Fibroblast of lung (primary cell): ENCODE data around the gene FNDC3B. TPM values are rescaled to one million over a fixed set of nuclear protein-coding genes. Genes with fewer than 3 reads are reported as not detected.

Experiments used
- DNase-seq, 2 donors: peaks; one replicate each; pipeline versions ENCODE4 v3.0.0 to v3.0.0-alpha.2; 2010; ENCODE audit warnings: low read depth in 2 of 2
- H2AFZ ChIP-seq: 2 replicates; pipeline ENCODE4 v1.5.1; 2012; ENCODE audit warnings: low read length, control low read depth, inconsistent platforms
- H3K27ac ChIP-seq: 2 replicates; pipeline ENCODE4 v1.5.1; 2011; ENCODE audit warnings: low read length, control low read depth; ENCODE audit not compliant: insufficient read depth
- H3K27me3 ChIP-seq: 2 replicates; pipeline ENCODE4 v1.5.1; 2011; ENCODE audit warnings: mild to moderate bottlenecking, low read length; ENCODE audit not compliant: control insufficient read depth, insufficient read depth
- H3K36me3 ChIP-seq: 2 replicates; pipeline ENCODE4 v1.5.1; 2011; ENCODE audit warnings: low read length; ENCODE audit not compliant: control insufficient read depth, insufficient read depth
- H3K4me1 ChIP-seq: 2 replicates; pipeline ENCODE4 v1.5.1; 2011; ENCODE audit warnings: low read length; ENCODE audit not compliant: control insufficient read depth, insufficient read depth; ENCODE audit errors: extremely low read depth
- H3K4me2 ChIP-seq: 2 replicates; pipeline ENCODE4 v1.5.1; 2011; ENCODE audit warnings: low read length, control low read depth; ENCODE audit not compliant: insufficient read depth; ENCODE audit errors: extremely low read depth
- H3K4me3 ChIP-seq, 4 experiments: fragments of 200-600 bp in 1 of 4; sonication (generic) in 1 of 4; replicated peaks in 1 of 4; 2 replicates each; pipeline ENCODE4 v1.5.1; 2011 to 2016; ENCODE audit warnings: low read length in 4 of 4, low read depth in 3 of 4, mild to moderate bottlenecking in 3 of 4, control low read depth in 2 of 4, inconsistent platforms in 1 of 4, mixed read lengths in 1 of 4; ENCODE audit not compliant: insufficient read depth in 1 of 4; ENCODE audit errors: control extremely low read depth in 1 of 4
- H3K79me2 ChIP-seq: 2 replicates; pipeline ENCODE4 v1.5.1; 2012; ENCODE audit warnings: mild to moderate bottlenecking, low read length, inconsistent platforms; ENCODE audit not compliant: control insufficient read depth, insufficient read depth
- H3K9ac ChIP-seq: 2 replicates; pipeline ENCODE4 v1.5.1; 2011; ENCODE audit warnings: mild to moderate bottlenecking, low read length, control low read depth; ENCODE audit not compliant: insufficient read depth
- H3K9me3 ChIP-seq: 2 replicates; pipeline ENCODE4 v1.5.1; 2012; ENCODE audit warnings: low read depth, low read length; ENCODE audit not compliant: control insufficient read depth, insufficient read depth
- H4K20me1 ChIP-seq: 2 replicates; pipeline ENCODE4 v1.5.1; 2011; ENCODE audit warnings: low read length; ENCODE audit not compliant: control insufficient read depth, insufficient read depth; ENCODE audit errors: extremely low read depth
- EZH2 ChIP-seq: IDR thresholded peaks from 2 replicates; pipeline ENCODE4 v1.5.1; 2012; ENCODE audit warnings: low read length, control low read depth, mild to moderate bottlenecking; ENCODE audit errors: missing control alignments
- polyA plus RNA-seq, 2 donors: library from polyadenylated mRNA; depleted of rRNA in 1 of 2; stranded (reverse) in 1 of 2; unstranded in 1 of 2; fragments of >200 nt; gene quantifications; 2 replicates each; pipeline ENCODE4 v1.2.1, GENCODE V29; 2011 to 2012; ENCODE audit warnings: missing spikeins in 1 of 2
- total RNA-seq: library from RNA; depleted of rRNA; stranded (reverse); fragments of >200 nt; gene quantifications from 2 replicates; pipeline ENCODE4 v1.2.1, GENCODE V29; 2014
- TF ChIP-seq, protein P1 (sequence below), 2 donors: IDR thresholded peaks in 1 of 2; conservative IDR thresholded peaks in 1 of 2; 1 replicate in 1 of 2; 2 replicates in 1 of 2; pipeline ENCODE4 v1.5.1; 2011 to 2012; ENCODE audit warnings: low read length in 2 of 2, control low read depth in 1 of 2, inconsistent platforms in 1 of 2, low read depth in 1 of 2, mild to moderate bottlenecking in 1 of 2

The FNDC3B gene
- total and polyA plus RNA-seq, 2 donors (not counting 1 experiment from before 2014, with no cell fraction given) = 26.1 to 76.8 TPM

- H3K4me1 ChIP-seq = no peaks in the 10 kb centered on the region
- H3K9me3 ChIP-seq = no peaks in the 10 kb centered on the region
- no peak overlapping the region for H2AFZ ChIP-seq
- H3K4me2 ChIP-seq = no peak overlapping the region
- TF ChIP-seq, protein P1, sequence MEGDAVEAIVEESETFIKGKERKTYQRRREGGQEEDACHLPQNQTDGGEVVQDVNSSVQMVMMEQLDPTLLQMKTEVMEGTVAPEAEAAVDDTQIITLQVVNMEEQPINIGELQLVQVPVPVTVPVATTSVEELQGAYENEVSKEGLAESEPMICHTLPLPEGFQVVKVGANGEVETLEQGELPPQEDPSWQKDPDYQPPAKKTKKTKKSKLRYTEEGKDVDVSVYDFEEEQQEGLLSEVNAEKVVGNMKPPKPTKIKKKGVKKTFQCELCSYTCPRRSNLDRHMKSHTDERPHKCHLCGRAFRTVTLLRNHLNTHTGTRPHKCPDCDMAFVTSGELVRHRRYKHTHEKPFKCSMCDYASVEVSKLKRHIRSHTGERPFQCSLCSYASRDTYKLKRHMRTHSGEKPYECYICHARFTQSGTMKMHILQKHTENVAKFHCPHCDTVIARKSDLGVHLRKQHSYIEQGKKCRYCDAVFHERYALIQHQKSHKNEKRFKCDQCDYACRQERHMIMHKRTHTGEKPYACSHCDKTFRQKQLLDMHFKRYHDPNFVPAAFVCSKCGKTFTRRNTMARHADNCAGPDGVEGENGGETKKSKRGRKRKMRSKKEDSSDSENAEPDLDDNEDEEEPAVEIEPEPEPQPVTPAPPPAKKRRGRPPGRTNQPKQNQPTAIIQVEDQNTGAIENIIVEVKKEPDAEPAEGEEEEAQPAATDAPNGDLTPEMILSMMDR (conservative IDR thresholded peaks at IDR 0.05 in 1 of 2, IDR thresholded peaks at IDR 0.05 in 1 of 2; ENCODE audit: low read depth in 1 of 2, low read length in 2 of 2) = no peak
- no peak for TF ChIP-seq EZH2
- peaks cover 15% of the 10 kb centered on the region for H3K36me3 ChIP-seq
- H3K4me3 ChIP-seq = no peak overlapping the region
- no peaks in the 10 kb centered on the region for H3K79me2 ChIP-seq
- no peak overlapping the region for H3K9ac ChIP-seq
- no peaks in the 10 kb centered on the region for H3K27me3 ChIP-seq
- no peak for DNase-seq
- no peak overlapping the region for H3K27ac ChIP-seq
- H4K20me1 ChIP-seq = peaks cover 1% of the 10 kb centered on the region
Measured at GRCh38 chr3:172343979-172344378, 304.6 kb downstream of the FNDC3B start.

GRCh38 chr3:172346161-172346560, 306.8 kb downstream of the FNDC3B start:
- Histone ChIP-seq H3K27me3 (no peaks in the 10 kb centered on the region), H3K4me2 (no peak overlapping the region), H3K9ac (no peak overlapping the region), H3K36me3 (peaks cover 10% of the 10 kb centered on the region), H4K20me1 (peaks cover 1% of the 10 kb centered on the region), H3K9me3 (no peaks in the 10 kb centered on the region), H3K27ac (no peak overlapping the region), H3K4me1 (no peaks in the 10 kb centered on the region), H2AFZ (no peak overlapping the region), H3K4me3 (no peak overlapping the region), H3K79me2 (no peaks in the 10 kb centered on the region)
- no peak for DNase-seq
- no peak for TF ChIP-seq EZH2
- TF ChIP-seq, protein P1 (conservative IDR thresholded peaks at IDR 0.05 in 1 of 2, IDR thresholded peaks at IDR 0.05 in 1 of 2; ENCODE audit: low read depth in 1 of 2, low read length in 2 of 2) = no peak

DNA sequence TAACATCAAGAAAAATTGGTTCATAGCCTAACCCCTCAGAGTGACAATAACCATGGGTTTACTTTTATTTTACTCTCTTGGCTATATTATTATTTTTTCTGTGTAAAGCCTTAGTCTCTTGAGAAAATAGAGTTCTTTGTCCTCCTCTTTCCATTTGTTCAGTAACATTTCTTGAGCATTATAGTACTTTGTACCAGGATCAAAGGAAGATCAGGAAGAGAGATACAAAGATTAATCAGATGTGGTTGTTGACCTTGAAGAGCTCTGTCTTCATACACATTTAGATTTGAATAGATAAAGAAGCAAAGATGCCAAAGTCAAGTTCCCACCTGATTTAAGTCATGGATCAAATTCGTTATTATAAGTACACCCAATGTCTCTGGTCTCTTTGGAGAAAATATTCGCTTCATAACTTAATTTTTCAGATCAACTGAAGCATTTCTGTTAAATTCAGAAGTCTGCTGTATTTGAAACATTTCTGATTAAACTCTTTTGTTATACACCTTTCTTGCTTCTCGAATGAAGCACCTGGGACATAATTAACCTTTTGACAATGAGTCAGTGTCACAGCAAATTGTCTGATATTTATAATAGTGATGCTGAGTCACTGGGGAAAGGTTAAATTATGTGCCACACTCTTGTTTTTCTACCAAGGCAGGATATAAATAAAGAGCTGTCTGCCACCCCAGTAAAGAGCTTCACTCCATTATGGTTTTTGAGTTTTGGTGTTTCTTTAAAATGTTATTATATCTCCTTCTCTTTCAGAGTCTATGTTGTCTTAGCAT, 308.7 kb downstream of the FNDC3B start:
- no peak for TF ChIP-seq EZH2
- TF ChIP-seq, protein P1 (conservative IDR thresholded peaks at IDR 0.05 in 1 of 2, IDR thresholded peaks at IDR 0.05 in 1 of 2; ENCODE audit: low read depth in 1 of 2, low read length in 2 of 2) = no peak
- Histone ChIP-seq H3K79me2 (no peaks in the 10 kb centered on the region), H4K20me1 (peaks cover 1% of the 10 kb centered on the region), H3K27me3 (no peaks in the 10 kb centered on the region), H3K27ac (no peak overlapping the region), H3K4me1 (no peaks in the 10 kb centered on the region), H3K4me2 (no peak overlapping the region), H3K36me3 (peaks cover 11% of the 10 kb centered on the region), H3K9ac (no peak overlapping the region), H3K4me3 (no peak overlapping the region), H3K9me3 (no peaks in the 10 kb centered on the region), H2AFZ (no peak overlapping the region)
- no peak for DNase-seq
